ENCODE results near the gene CAMK2G.

CAMK2G gene

DNA sequence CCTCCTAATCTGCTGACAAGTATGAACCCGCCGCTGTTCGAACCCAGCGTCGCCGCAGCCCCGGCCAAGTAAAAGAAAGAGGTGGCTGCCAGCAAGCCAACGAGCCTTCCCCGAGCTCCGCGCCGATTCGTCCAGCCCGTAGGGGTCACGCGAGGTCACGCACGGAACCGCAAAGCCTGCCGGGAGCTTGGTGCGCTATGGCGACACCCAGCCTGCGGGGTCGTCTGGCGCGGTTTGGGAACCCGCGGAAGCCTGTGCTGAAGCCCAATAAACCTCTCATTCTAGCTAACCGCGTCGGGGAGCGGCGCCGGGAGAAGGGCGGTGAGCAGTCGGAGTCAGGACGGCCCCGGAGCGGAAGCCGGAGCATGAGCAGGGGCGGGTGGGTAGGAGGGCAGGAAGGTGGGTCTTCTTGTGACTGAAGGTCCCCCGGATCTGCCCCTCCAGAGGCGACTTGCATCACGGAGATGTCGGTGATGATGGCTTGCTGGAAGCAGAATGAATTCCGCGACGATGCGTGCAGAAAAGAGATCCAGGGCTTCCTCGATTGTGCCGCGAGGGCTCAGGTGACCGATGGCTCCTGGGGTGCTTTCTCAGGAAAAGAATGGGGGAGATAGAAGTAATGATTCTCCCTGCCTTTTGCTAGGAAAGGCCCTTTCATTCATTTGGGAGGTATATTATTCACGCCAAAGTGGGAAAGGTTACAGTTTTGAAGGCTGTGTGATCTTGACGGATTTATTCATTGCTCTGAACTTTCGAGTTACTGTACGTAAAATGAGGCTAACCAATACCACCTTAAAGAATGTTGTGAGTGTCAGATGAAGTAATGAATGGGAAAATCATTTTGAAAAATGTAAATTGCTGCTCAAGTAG lies 92.2 kb downstream of the CAMK2G start, which contains the start of gene CHCHD1:
Gene CHCHD1, plus strand, starts transcription at position 170 of the 870 bp plus-strand sequence. Its CDS starts 28 bp downstream, at position 198.
- peak; percentile 83 to 91 for DNase-seq

DNA sequence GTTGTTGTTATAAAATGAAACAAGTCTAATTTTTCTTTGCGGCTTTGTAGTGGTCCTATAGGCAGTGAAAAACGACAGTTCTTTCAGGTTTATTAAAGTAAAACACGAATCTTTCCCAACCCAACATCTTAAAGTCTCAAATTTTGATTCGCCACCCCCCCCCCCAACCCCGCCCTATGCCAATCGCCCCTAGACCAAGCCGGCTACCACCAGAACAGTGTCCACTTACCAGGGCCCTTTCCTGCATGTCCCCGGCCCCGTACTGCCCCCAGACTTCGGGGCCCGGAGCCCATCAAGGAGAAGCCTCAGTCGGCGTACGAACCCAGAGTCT lies 92.8 kb downstream of the CAMK2G start:
- H3K23ac ChIP-seq (ENCODE audit: low read length), result no peak overlapping the region
- H2AK5ac ChIP-seq (ENCODE audit: low read length), result peak overlapping the region; percentile 73
- H2AFZ ChIP-seq (ENCODE audit: insufficient read depth, low read length, poor library complexity), result peak overlapping the region; percentile 94
- peak overlapping the region; percentile 78 for H3K4me2 ChIP-seq (ENCODE audit: low read length)
- H3K9me3 ChIP-seq (ENCODE audit: insufficient read depth, low read depth, low read length), result no peaks in the 10 kb centered on the region
- H3K27ac ChIP-seq (ENCODE audit: low read depth, low read length), result peak overlapping the region; percentile 77
- H3K36me3 ChIP-seq (ENCODE audit: control insufficient read depth in 1 of 2, insufficient read depth in 2 of 2, low read length in 2 of 2), result peaks cover 12 to 14% of the 10 kb centered on the region in 2 experiments
- H3K4me1 ChIP-seq (ENCODE audit: control insufficient read depth in 1 of 2, insufficient read depth in 2 of 2, low read length in 2 of 2), result peaks cover 2% of the 10 kb centered on the region in 2 experiments
- peak overlapping the region; percentile 96 for H3K4me3 ChIP-seq (ENCODE audit: low read depth, low read length)
- peak overlapping the region; percentile 68 for H3K4ac ChIP-seq (ENCODE audit: low read depth, low read length)
- peak overlapping the region; percentile 86 for H4K8ac ChIP-seq (ENCODE audit: low read depth, low read length)
- WGBS (ENCODE audit: extremely low coverage, insufficient coverage, insufficient read length), result no CpG with 5 or more reads among the region's 14 CpGs
- H4K12ac ChIP-seq (ENCODE audit: low read depth, low read length), result peak overlapping the region; percentile 93
- peak overlapping the region; percentile 75 for H4K91ac ChIP-seq (ENCODE audit: low read depth, low read length)
- no peaks in the 10 kb centered on the region for H3K27me3 ChIP-seq (ENCODE audit: insufficient read depth, low read length)
- H3K14ac ChIP-seq (ENCODE audit: low read length), result peak overlapping the region; percentile 68
- DNase-seq, result no peak
- H3K79me1 ChIP-seq (ENCODE audit: low read length), result peaks cover 13% of the 10 kb centered on the region
- H2BK5ac ChIP-seq (ENCODE audit: low read depth, low read length, poor library complexity), result peak overlapping the region; percentile 58
- H2BK120ac ChIP-seq (ENCODE audit: insufficient read depth, low read length, poor library complexity), result peak overlapping the region; percentile 55
- peaks cover 19% of the 10 kb centered on the region for H3K79me2 ChIP-seq (ENCODE audit: control insufficient read depth, insufficient read depth, low read length, poor library complexity)
- peak overlapping the region; percentile 65 for H3K18ac ChIP-seq (ENCODE audit: low read length)
- H2BK12ac ChIP-seq (ENCODE audit: low read length), result no peak overlapping the region
- H3K9ac ChIP-seq (ENCODE audit: low read length), result peak overlapping the region; percentile 94

More for the DNA sequence above, 92.2 kb downstream of the CAMK2G start, which contains the start of gene CHCHD1:
- H3K79me2 ChIP-seq (ENCODE audit: control insufficient read depth, insufficient read depth, low read length, poor library complexity), result peaks cover 21% of the 10 kb centered on the region
- no peaks in the 10 kb centered on the region for H3K27me3 ChIP-seq (ENCODE audit: insufficient read depth, low read length)
- H3K79me1 ChIP-seq (ENCODE audit: low read length), result peaks cover 13% of the 10 kb centered on the region
- peak within 1 kb of the TSS; percentile 99 for H4K12ac ChIP-seq (ENCODE audit: low read depth, low read length)
- H3K9me3 ChIP-seq (ENCODE audit: insufficient read depth, low read depth, low read length), result no peaks in the 10 kb centered on the region
- peaks cover 12 to 14% of the 10 kb centered on the region in 2 experiments for H3K36me3 ChIP-seq (ENCODE audit: control insufficient read depth in 1 of 2, insufficient read depth in 2 of 2, low read length in 2 of 2)
- no peak within 1 kb of the TSS for H3K23ac ChIP-seq (ENCODE audit: low read length)
- H3K4ac ChIP-seq (ENCODE audit: low read depth, low read length), result peak within 1 kb of the TSS; percentile 100
- H4K91ac ChIP-seq (ENCODE audit: low read depth, low read length), result peak within 1 kb of the TSS; percentile 99
- H4K8ac ChIP-seq (ENCODE audit: low read depth, low read length), result peak within 1 kb of the TSS; percentile 100
- peak within 1 kb of the TSS; percentile 96 for H3K4me3 ChIP-seq (ENCODE audit: low read depth, low read length)
- peak within 1 kb of the TSS; percentile 96 for H2BK5ac ChIP-seq (ENCODE audit: low read depth, low read length, poor library complexity)
- H2BK120ac ChIP-seq (ENCODE audit: insufficient read depth, low read length, poor library complexity), result peak within 1 kb of the TSS; percentile 55
- no peak within 1 kb of the TSS for H2BK12ac ChIP-seq (ENCODE audit: low read length)
- no CpG with 5 or more reads among the region's 57 CpGs for WGBS (ENCODE audit: extremely low coverage, insufficient coverage, insufficient read length)
- H3K9ac ChIP-seq (ENCODE audit: low read length), result peak within 1 kb of the TSS; percentile 94
- H3K4me1 ChIP-seq (ENCODE audit: control insufficient read depth in 1 of 2, insufficient read depth in 2 of 2, low read length in 2 of 2), result peaks cover 4% of the 10 kb centered on the region in 2 experiments
- peak within 1 kb of the TSS; percentile 84 for H2AK5ac ChIP-seq (ENCODE audit: low read length)
- peak within 1 kb of the TSS; percentile 100 for H3K18ac ChIP-seq (ENCODE audit: low read length)
- peak within 1 kb of the TSS; percentile 78 for H3K4me2 ChIP-seq (ENCODE audit: low read length)
- peak within 1 kb of the TSS; percentile 99 for H3K14ac ChIP-seq (ENCODE audit: low read length)
- peak within 1 kb of the TSS; percentile 94 for H2AFZ ChIP-seq (ENCODE audit: insufficient read depth, low read length, poor library complexity)
- H3K27ac ChIP-seq (ENCODE audit: low read depth, low read length), result peak within 1 kb of the TSS; percentile 95

GRCh38 chr10:73780966-73781365 lies 93.4 kb downstream of the CAMK2G start:
- Histone ChIP-seq H3K9me3 (ENCODE audit: insufficient read depth, low read depth, low read length) (no peaks in the 10 kb centered on the region), H3K14ac (ENCODE audit: low read length) (no peak overlapping the region)
- no CpG with 5 or more reads among the region's 11 CpGs for WGBS (ENCODE audit: extremely low coverage, insufficient coverage, insufficient read length)

DNA sequence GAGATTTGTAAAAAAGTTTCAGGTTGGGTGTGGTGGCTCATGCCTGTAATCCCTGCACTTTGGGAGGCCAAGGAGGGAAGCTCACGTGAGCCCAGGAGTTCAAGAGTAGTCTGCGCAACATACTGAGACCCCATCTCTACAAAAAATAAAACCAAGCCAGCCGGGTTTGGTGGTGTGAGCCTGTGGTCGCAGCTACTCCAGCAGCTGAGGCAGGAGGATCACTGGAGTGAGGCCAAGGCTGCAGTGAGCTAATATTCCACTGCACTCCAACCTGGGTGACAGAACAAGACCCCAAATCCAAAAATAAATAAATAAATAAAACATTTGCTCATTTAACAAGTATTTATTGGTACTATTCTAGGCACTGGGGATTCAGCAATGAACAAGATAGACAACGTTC lies 94.1 kb downstream of the CAMK2G start:
- Histone ChIP-seq H4K8ac (ENCODE audit: low read depth, low read length) (no peak overlapping the region), H4K12ac (ENCODE audit: low read depth, low read length) (no peak overlapping the region), H4K91ac (ENCODE audit: low read depth, low read length) (no peak overlapping the region), H3K23ac (ENCODE audit: low read length) (no peak overlapping the region), H3K27ac (ENCODE audit: low read depth, low read length) (no peak overlapping the region), H2AFZ (ENCODE audit: insufficient read depth, low read length, poor library complexity) (no peak overlapping the region), H3K36me3 (ENCODE audit: control insufficient read depth in 1 of 2, insufficient read depth in 2 of 2, low read length in 2 of 2) (peaks cover 16 to 17% of the 10 kb centered on the region in 2 experiments), H3K4me3 (ENCODE audit: low read depth, low read length) (no peak overlapping the region), H3K79me2 (ENCODE audit: control insufficient read depth, insufficient read depth, low read length, poor library complexity) (peaks cover 12% of the 10 kb centered on the region), H2AK5ac (ENCODE audit: low read length) (no peak overlapping the region), H3K4me1 (ENCODE audit: control insufficient read depth in 1 of 2, insufficient read depth in 2 of 2, low read length in 2 of 2) (peaks cover 0 to 1% of the 10 kb centered on the region in 2 experiments), H3K79me1 (ENCODE audit: low read length) (peaks cover 8% of the 10 kb centered on the region), H2BK120ac (ENCODE audit: insufficient read depth, low read length, poor library complexity) (no peak overlapping the region), H3K4ac (ENCODE audit: low read depth, low read length) (no peak overlapping the region), H3K4me2 (ENCODE audit: low read length) (no peak overlapping the region), H2BK12ac (ENCODE audit: low read length) (no peak overlapping the region), H2BK5ac (ENCODE audit: low read depth, low read length, poor library complexity) (no peak overlapping the region), H3K14ac (ENCODE audit: low read length) (no peak overlapping the region), H3K18ac (ENCODE audit: low read length) (no peak overlapping the region), H3K9ac (ENCODE audit: low read length) (no peak overlapping the region), H3K27me3 (ENCODE audit: insufficient read depth, low read length) (no peaks in the 10 kb centered on the region), H3K9me3 (ENCODE audit: insufficient read depth, low read depth, low read length) (no peaks in the 10 kb centered on the region)
- DNase-seq, result no peak
- no CpG with 5 or more reads among the region's 5 CpGs for WGBS (ENCODE audit: extremely low coverage, insufficient coverage, insufficient read length)

More at GRCh38 chr10:73780966-73781365, 93.4 kb downstream of the CAMK2G start:
- H3K18ac ChIP-seq (ENCODE audit: low read length), result no peak overlapping the region
- H3K36me3 ChIP-seq (ENCODE audit: control insufficient read depth in 1 of 2, insufficient read depth in 2 of 2, low read length in 2 of 2), result peaks cover 14 to 17% of the 10 kb centered on the region in 2 experiments
- H3K23ac ChIP-seq (ENCODE audit: low read length), result no peak overlapping the region
- H2AFZ ChIP-seq (ENCODE audit: insufficient read depth, low read length, poor library complexity), result no peak overlapping the region
- H3K27ac ChIP-seq (ENCODE audit: low read depth, low read length), result no peak overlapping the region
- H2AK5ac ChIP-seq (ENCODE audit: low read length), result no peak overlapping the region
- peak overlapping the region; percentile 23 for H3K4me3 ChIP-seq (ENCODE audit: low read depth, low read length)
- no peak overlapping the region for H4K91ac ChIP-seq (ENCODE audit: low read depth, low read length)
- peaks cover 12% of the 10 kb centered on the region for H3K79me1 ChIP-seq (ENCODE audit: low read length)
- DNase-seq, result peak in 1 of 2 donors; percentile 68
- H3K27me3 ChIP-seq (ENCODE audit: insufficient read depth, low read length), result no peaks in the 10 kb centered on the region
- H4K12ac ChIP-seq (ENCODE audit: low read depth, low read length), result peak overlapping the region; percentile 22
- H3K4ac ChIP-seq (ENCODE audit: low read depth, low read length), result peak overlapping the region; percentile 22
- H2BK120ac ChIP-seq (ENCODE audit: insufficient read depth, low read length, poor library complexity), result no peak overlapping the region
- H2BK12ac ChIP-seq (ENCODE audit: low read length), result no peak overlapping the region
- H3K4me2 ChIP-seq (ENCODE audit: low read length), result peak overlapping the region; percentile 78
- H3K9ac ChIP-seq (ENCODE audit: low read length), result no peak overlapping the region
- H4K8ac ChIP-seq (ENCODE audit: low read depth, low read length), result peak overlapping the region; percentile 35
- no peak overlapping the region for H2BK5ac ChIP-seq (ENCODE audit: low read depth, low read length, poor library complexity)
- no peaks in the 10 kb centered on the region for H3K4me1 ChIP-seq (ENCODE audit: control insufficient read depth in 1 of 2, insufficient read depth in 2 of 2, low read length in 2 of 2)
- peaks cover 15% of the 10 kb centered on the region for H3K79me2 ChIP-seq (ENCODE audit: control insufficient read depth, insufficient read depth, low read length, poor library complexity)
